OCI-M1 (cell line): ENCODE results near the gene CXCL8.
A peak's percentile ranks its signal among the peaks of the same experiment; 100 is the strongest.

Experiments
- DNase-seq: peaks from one replicate; lab custom pipeline; 2025; lab: John Stamatoyannopoulos, UW

Gene CXCL8

GRCh38 chr4:73718375-73719373 is 21.7 kb upstream of the CXCL8 start:
- peak; percentile 31 for DNase-seq

GRCh38 chr4:73721435-73721834 is 18.9 kb upstream of the CXCL8 start:
- DNase-seq, result peak; percentile 11

- no peak for DNase-seq
Observed at GRCh38 chr4:73721909-73722308, 18.5 kb upstream of the CXCL8 start.

GRCh38 chr4:73723023-73723422 is 17.3 kb upstream of the CXCL8 start:
- DNase-seq, result no peak

- no peak for DNase-seq
Observed at GRCh38 chr4:73723928-73724327, 16.4 kb upstream of the CXCL8 start.

GRCh38 chr4:73725510-73725909 is 14.9 kb upstream of the CXCL8 start:
- DNase-seq, result no peak

- DNase-seq, result no peak
Observed at GRCh38 chr4:73725985-73726384, 14.4 kb upstream of the CXCL8 start.

GRCh38 chr4:73727685-73728084 is 12.7 kb upstream of the CXCL8 start:
- no peak for DNase-seq

GRCh38 chr4:73728091-73728741 is 12.2 kb upstream of the CXCL8 start:
- no peak for DNase-seq

- DNase-seq, result peak; percentile 86
Observed at GRCh38 chr4:73729534-73730165, 10.7 kb upstream of the CXCL8 start.

GRCh38 chr4:73730292-73730691 is 10.1 kb upstream of the CXCL8 start:
- peak; percentile 10 for DNase-seq

GRCh38 chr4:73730867-73731266 is 9.5 kb upstream of the CXCL8 start:
- no peak for DNase-seq

GRCh38 chr4:73731968-73732610 is 8.3 kb upstream of the CXCL8 start:
- no peak for DNase-seq

GRCh38 chr4:73732759-73733431 is 7.5 kb upstream of the CXCL8 start:
- DNase-seq, result no peak

GRCh38 chr4:73734530-73735001 is 5.8 kb upstream of the CXCL8 start:
- DNase-seq, result no peak

GRCh38 chr4:73735231-73735630 is 5.1 kb upstream of the CXCL8 start:
- DNase-seq, result peak; percentile 94

- peak; percentile 63 for DNase-seq
Observed at GRCh38 chr4:73741031-73741749, 821 bp downstream of the CXCL8 start.

GRCh38 chr4:73741750-73742489 is 1.6 kb downstream of the CXCL8 start:
- no peak for DNase-seq

GRCh38 chr4:73742490-73743160 is 2.3 kb downstream of the CXCL8 start:
- DNase-seq, result no peak

GRCh38 chr4:73743281-73743680 is 2.9 kb downstream of the CXCL8 start:
- DNase-seq, result no peak
